Testis (tissue), 3 donors: Measurements from ENCODE around the gene ATRNL1. TPM values are rescaled to one million over a fixed set of nuclear protein-coding genes. Genes with fewer than 3 reads are reported as not detected.

Source experiments
- DNase-seq: peaks from one replicate; pipeline ENCODE4 v3.0.0-alpha.2; 2019
- H3K27ac ChIP-seq, 2 donors: fragments of 200-600 bp; sonication (generic); one replicate each; pipeline ENCODE4 v1.5.1; 2019
- H3K27me3 ChIP-seq: fragments of 200-600 bp; sonication (generic); one replicate; pipeline ENCODE4 v1.5.1; 2019
- H3K36me3 ChIP-seq: fragments of 200-600 bp; sonication (generic); one replicate; pipeline ENCODE4 v1.5.1; 2017; ENCODE audit warnings: low read depth; ENCODE audit errors: missing control alignments
- H3K4me1 ChIP-seq: fragments of 200-600 bp; sonication (generic); one replicate; pipeline ENCODE4 v1.5.1; 2019
- H3K4me3 ChIP-seq, 2 donors: fragments of 200-600 bp; sonication (generic); one replicate each; pipeline ENCODE4 v1.5.1; 2017 to 2019
- H3K9me3 ChIP-seq: fragments of 200-600 bp; sonication (generic); one replicate; pipeline ENCODE4 v1.5.1; 2017
- POLR2A ChIP-seq: fragments of 450-650 bp; IDR thresholded peaks from one replicate; pipeline ENCODE4 v1.6.1; 2017; ENCODE audit warnings: antibody characterized with exemption, mild to moderate bottlenecking, moderate library complexity
- WGBS, 2 donors: methylation state at CpG; one replicate each; pipeline ENCODE4 v1.1.5; 2018; 5-methylcytosine and 5-hydroxymethylcytosine counted together
- intact Hi-C: fragments of 100-400 bp; cut with DNase I; formaldehyde crosslinking; loops from one replicate; pipeline ENCODE4 v1.15.1; 2023; ENCODE audit warnings: low total_unique reads
- polyA plus RNA-seq: library from polyadenylated mRNA; stranded (reverse); fragments of 350-450 nt; fragmentation: Illumina TruSeq; extraction: RNeasy Lipid Tissue Mini Kit (QIAGEN cat#74804); gene quantifications from one replicate; pipeline ENCODE4 v1.2.3, GENCODE V29; 2014; ENCODE audit warnings: low read depth, low replicate concordance; ENCODE audit not compliant: insufficient read depth
- total RNA-seq, 2 donors: library from RNA; depleted of rRNA; stranded (reverse); fragments of >200 nt; gene quantifications; one replicate each; pipeline ENCODE4 v1.2.3, GENCODE V29; 2016
- TF ChIP-seq, protein P1 (sequence below), 3 experiments: fragments of 450-650 bp in 2 of 3; fragments of 200-600 bp in 1 of 3; sonication (generic) in 1 of 3; IDR thresholded peaks; one replicate each; pipeline ENCODE4 v1.5.1; 2016 to 2019; ENCODE audit warnings: antibody characterized with exemption in 3 of 3, mild to moderate bottlenecking in 2 of 3, moderate library complexity in 1 of 3

The ATRNL1 gene
- total and polyA plus RNA-seq, 3 donors from 2014 or later, result 32.4 to 61.3 (median 45.7) TPM

- 77 to 79% methylated on average over 4 of the region's 4 CpGs for WGBS, 2 donors
- no peak overlapping the region for H3K27ac ChIP-seq
- H3K4me1 ChIP-seq, result no peaks in the 10 kb centered on the region
- no peak for TF ChIP-seq POLR2A
- TF ChIP-seq, protein P1, sequence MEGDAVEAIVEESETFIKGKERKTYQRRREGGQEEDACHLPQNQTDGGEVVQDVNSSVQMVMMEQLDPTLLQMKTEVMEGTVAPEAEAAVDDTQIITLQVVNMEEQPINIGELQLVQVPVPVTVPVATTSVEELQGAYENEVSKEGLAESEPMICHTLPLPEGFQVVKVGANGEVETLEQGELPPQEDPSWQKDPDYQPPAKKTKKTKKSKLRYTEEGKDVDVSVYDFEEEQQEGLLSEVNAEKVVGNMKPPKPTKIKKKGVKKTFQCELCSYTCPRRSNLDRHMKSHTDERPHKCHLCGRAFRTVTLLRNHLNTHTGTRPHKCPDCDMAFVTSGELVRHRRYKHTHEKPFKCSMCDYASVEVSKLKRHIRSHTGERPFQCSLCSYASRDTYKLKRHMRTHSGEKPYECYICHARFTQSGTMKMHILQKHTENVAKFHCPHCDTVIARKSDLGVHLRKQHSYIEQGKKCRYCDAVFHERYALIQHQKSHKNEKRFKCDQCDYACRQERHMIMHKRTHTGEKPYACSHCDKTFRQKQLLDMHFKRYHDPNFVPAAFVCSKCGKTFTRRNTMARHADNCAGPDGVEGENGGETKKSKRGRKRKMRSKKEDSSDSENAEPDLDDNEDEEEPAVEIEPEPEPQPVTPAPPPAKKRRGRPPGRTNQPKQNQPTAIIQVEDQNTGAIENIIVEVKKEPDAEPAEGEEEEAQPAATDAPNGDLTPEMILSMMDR (IDR thresholded peaks at IDR 0.05), result no peak
- H3K36me3 ChIP-seq, result no peaks in the 10 kb centered on the region
- H3K4me3 ChIP-seq, result no peak overlapping the region
- no peak for DNase-seq
- no peaks in the 10 kb centered on the region for H3K27me3 ChIP-seq
- H3K9me3 ChIP-seq, result no peaks in the 10 kb centered on the region
- intact Hi-C loops, result no loop called here
Observed at GRCh38 chr10:115657161-115657860, 564.1 kb downstream of the ATRNL1 start.

- H3K36me3 ChIP-seq, result no peaks in the 10 kb centered on the region
- no peak overlapping the region for H3K4me3 ChIP-seq
- no peaks in the 10 kb centered on the region for H3K9me3 ChIP-seq
- H3K27me3 ChIP-seq, result no peaks in the 10 kb centered on the region
- TF ChIP-seq, protein P1 (IDR thresholded peaks at IDR 0.05), result no peak
- no peak for TF ChIP-seq POLR2A
- H3K4me1 ChIP-seq, result no peaks in the 10 kb centered on the region
- no peak for DNase-seq
- intact Hi-C loops, result no loop called here
- H3K27ac ChIP-seq, result no peak overlapping the region
- WGBS, 2 donors, result 81 to 82% methylated on average over 3 of the region's 3 CpGs
Observed at GRCh38 chr10:115659616-115660015, 566.5 kb downstream of the ATRNL1 start.

DNA sequence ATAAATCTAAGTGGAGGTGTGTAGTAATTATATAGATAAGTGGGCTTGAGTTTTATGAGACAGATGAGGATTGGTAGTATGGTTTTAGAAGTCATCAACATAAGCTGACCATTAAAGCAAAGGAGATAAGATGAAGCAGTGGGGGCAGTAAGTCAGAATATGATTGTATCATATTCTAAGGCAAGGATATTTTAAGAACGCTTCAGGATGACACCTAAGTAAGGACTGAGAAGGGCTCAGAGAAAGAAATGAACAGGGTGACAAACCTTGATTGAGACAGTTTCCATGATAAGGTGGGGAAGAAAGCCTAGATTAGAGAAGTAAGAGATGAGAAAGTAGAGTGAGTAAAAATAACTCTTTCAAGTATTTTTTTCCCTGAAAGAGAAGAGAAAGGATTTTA, 567.2 kb downstream of the ATRNL1 start:
- no peak for TF ChIP-seq POLR2A
- TF ChIP-seq, protein P1 (IDR thresholded peaks at IDR 0.05), result no peak
- intact Hi-C loops, result no loop called here
- no peaks in the 10 kb centered on the region for H3K36me3 ChIP-seq
- no peaks in the 10 kb centered on the region for H3K4me1 ChIP-seq
- no peaks in the 10 kb centered on the region for H3K9me3 ChIP-seq
- 79 to 81% methylated on average over 1 of the region's 1 CpG for WGBS, 2 donors
- no peaks in the 10 kb centered on the region for H3K27me3 ChIP-seq
- no peak for DNase-seq
- H3K27ac ChIP-seq, result no peak overlapping the region
- H3K4me3 ChIP-seq, result no peak overlapping the region

- Histone ChIP-seq H3K27ac (no peak overlapping the region), H3K36me3 (no peaks in the 10 kb centered on the region), H3K9me3 (no peaks in the 10 kb centered on the region), H3K4me1 (no peaks in the 10 kb centered on the region), H3K4me3 (no peak overlapping the region), H3K27me3 (no peaks in the 10 kb centered on the region)
- TF ChIP-seq, protein P1 (IDR thresholded peaks at IDR 0.05), result no peak
- no peak for TF ChIP-seq POLR2A
- no peak for DNase-seq
- intact Hi-C loops, result no loop called here
Observed at GRCh38 chr10:115662422-115662821, 569.3 kb downstream of the ATRNL1 start.

- Histone ChIP-seq H3K9me3 (no peaks in the 10 kb centered on the region), H3K27ac (no peak overlapping the region), H3K4me3 (no peak overlapping the region), H3K27me3 (no peaks in the 10 kb centered on the region), H3K4me1 (no peaks in the 10 kb centered on the region), H3K36me3 (no peaks in the 10 kb centered on the region)
- WGBS, 2 donors, result 88 to 91% methylated on average over 2 of the region's 2 CpGs
- intact Hi-C loops, result no loop called here
- TF ChIP-seq POLR2A, result no peak
- TF ChIP-seq, protein P1 (IDR thresholded peaks at IDR 0.05), result no peak
- DNase-seq, result no peak
Observed at GRCh38 chr10:115665549-115665948, 572.4 kb downstream of the ATRNL1 start.
